ENCODE results near the gene PDAP1. TPM values are rescaled to one million over a fixed set of nuclear protein-coding genes. Genes with fewer than 3 reads are reported as not detected.

The PDAP1 gene
- total and polyA plus RNA-seq, 2 of the 13 experiments (the other 11 are each of a cell fraction or from before 2014, with no cell fraction given), result 13.0 to 100 TPM

DNA sequence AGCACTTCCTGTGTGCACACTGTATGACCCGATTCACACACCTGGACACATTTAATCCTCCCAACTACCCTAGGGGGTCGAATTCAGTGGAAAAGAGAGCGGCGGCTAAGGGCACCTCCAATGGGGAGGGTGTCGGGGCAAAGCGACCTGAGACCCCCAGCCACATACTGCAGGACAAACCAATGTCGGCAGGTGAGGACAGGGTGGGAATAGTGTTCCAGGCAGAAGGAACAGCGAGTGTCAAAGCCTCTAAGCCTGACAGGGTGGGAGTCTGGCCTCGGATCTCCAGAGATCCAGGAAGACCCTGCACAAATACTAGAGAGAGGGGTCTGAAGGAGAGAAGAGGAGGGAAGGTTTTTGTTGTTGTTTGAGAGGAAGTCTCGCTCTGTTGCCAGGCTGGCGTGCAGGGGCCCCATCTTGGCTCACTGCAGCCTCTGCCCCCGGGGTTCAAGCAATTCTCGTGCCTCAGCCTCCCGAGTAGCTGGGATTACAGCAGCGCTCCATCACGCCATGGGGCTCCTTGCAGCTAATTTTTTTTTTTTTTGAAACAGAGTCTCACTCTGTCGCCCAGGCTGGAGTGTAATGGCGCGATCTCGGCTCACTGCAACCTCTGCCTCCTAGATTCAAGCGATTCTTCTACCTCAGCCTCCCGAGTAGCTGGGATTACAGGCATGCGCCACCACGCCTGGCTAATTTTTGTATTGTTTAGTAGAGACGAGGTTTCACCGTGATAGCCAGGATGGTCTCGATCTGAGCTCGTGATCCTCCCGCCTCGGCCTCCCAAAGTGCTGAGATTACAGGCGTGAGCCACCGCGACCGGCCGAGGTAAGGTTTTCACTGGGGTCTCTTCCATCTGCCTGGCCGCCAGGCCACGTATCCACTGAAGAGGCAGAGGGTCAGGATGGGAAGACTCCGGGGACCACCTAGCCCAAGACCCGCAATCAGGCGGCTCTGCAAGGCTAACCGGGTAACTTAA, 35.0 kb downstream of the PDAP1 start:
- H3K9me3 ChIP-seq (ENCODE audit: low read length), result no peaks in the 10 kb centered on the region
- intact Hi-C loops (cut with micrococcal nuclease; ENCODE audit: unreplicated experiment), result loop anchor here (5.0 kb wide), 1 partner anchor 34 kb away; the partner anchor contains the start of genes BUD31 and PDAP1
- TSS peak; percentile 47 for BruUV-seq (replicated peaks)
- H3K27ac ChIP-seq (ENCODE audit: extremely low read length, insufficient read depth, low read length), result peak overlapping the region; percentile 91
- H3K27me3 ChIP-seq (ENCODE audit: control insufficient read depth in 1 of 2, insufficient read depth in 2 of 2, low read length in 2 of 2), result no peaks in the 10 kb centered on the region
- DNase-seq (ENCODE audit: low spot score) (no peak), FAIRE-seq (no peak), ATAC-seq (no peak)
- no peaks in the 10 kb centered on the region for H3K36me3 ChIP-seq (replicated peaks in 1 of 2; ENCODE audit: control insufficient read depth in 1 of 2, insufficient read depth in 2 of 2, low read length in 2 of 2)
- peaks cover 39% of the 10 kb centered on the region for H3K4me1 ChIP-seq (ENCODE audit: insufficient read depth, low read length)
- H4K20me1 ChIP-seq (ENCODE audit: insufficient read depth, low read length), result 0 out of 2 replicates have a peak, but pooled peaks cover 2% of the 10 kb centered on the region
- 71% methylated on average over 41 of the region's 41 CpGs for WGBS (ENCODE audit: low lambda C conversion rate)
- no peak overlapping the region for H2AFZ ChIP-seq (ENCODE audit: low read length)
- H3K4me3 ChIP-seq (replicated peaks in 1 of 3; ENCODE audit: insufficient read depth in 1 of 3, low read depth in 2 of 3, low read length in 3 of 3), result peak overlapping the region; percentile 87 to 99 (median 95); a peak in 5 of 6 replicates
- H3K4me2 ChIP-seq (ENCODE audit: low read depth, low read length), result peak overlapping the region; percentile 96
- ChIA-PET POLR2A (interaction anchor here (0.6 to 1.6 kb wide), 12 partner anchors 7 to 275 kb away, joined by 3 to 29 read pairs (median 4); partner anchors contain the start of genes ARPC1A, BUD31, CPSF4 and PDAP1), CTCF (ENCODE audit: low intra/inter-chr PET ratio, low total read pairs) (no interaction called here)
- peak overlapping the region; percentile 93 for H3K9ac ChIP-seq (ENCODE audit: insufficient read depth, low read depth, low read length)
- H3K79me2 ChIP-seq (ENCODE audit: insufficient read depth, low read length), result peaks cover 8% of the 10 kb centered on the region
- in situ Hi-C loops (cut with HindIII; ENCODE audit: extremely low pct_ligation_motif_present, low pct_unique_long_range_greater_than_20kb), result no loop called here
- TF ChIP-seq, protein P1, sequence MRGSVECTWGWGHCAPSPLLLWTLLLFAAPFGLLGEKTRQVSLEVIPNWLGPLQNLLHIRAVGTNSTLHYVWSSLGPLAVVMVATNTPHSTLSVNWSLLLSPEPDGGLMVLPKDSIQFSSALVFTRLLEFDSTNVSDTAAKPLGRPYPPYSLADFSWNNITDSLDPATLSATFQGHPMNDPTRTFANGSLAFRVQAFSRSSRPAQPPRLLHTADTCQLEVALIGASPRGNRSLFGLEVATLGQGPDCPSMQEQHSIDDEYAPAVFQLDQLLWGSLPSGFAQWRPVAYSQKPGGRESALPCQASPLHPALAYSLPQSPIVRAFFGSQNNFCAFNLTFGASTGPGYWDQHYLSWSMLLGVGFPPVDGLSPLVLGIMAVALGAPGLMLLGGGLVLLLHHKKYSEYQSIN (CRISPR knock-in tag; IDR thresholded peaks at IDR 0.05; ENCODE audit: borderline replicate concordance), result peak; percentile 40; the same call in 1 of the 2 replicates
- TF ChIP-seq, protein P2, sequence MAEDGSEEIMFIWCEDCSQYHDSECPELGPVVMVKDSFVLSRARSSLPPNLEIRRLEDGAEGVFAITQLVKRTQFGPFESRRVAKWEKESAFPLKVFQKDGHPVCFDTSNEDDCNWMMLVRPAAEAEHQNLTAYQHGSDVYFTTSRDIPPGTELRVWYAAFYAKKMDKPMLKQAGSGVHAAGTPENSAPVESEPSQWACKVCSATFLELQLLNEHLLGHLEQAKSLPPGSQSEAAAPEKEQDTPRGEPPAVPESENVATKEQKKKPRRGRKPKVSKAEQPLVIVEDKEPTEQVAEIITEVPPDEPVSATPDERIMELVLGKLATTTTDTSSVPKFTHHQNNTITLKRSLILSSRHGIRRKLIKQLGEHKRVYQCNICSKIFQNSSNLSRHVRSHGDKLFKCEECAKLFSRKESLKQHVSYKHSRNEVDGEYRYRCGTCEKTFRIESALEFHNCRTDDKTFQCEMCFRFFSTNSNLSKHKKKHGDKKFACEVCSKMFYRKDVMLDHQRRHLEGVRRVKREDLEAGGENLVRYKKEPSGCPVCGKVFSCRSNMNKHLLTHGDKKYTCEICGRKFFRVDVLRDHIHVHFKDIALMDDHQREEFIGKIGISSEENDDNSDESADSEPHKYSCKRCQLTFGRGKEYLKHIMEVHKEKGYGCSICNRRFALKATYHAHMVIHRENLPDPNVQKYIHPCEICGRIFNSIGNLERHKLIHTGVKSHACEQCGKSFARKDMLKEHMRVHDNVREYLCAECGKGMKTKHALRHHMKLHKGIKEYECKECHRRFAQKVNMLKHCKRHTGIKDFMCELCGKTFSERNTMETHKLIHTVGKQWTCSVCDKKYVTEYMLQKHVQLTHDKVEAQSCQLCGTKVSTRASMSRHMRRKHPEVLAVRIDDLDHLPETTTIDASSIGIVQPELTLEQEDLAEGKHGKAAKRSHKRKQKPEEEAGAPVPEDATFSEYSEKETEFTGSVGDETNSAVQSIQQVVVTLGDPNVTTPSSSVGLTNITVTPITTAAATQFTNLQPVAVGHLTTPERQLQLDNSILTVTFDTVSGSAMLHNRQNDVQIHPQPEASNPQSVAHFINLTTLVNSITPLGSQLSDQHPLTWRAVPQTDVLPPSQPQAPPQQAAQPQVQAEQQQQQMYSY (CRISPR knock-in tag; IDR thresholded peaks at IDR 0.05), result no peak
- 0 out of 2 replicates have a peak, but pooled peaks have one; percentile 5 for TF ChIP-seq MED1 (CRISPR knock-in tag; IDR thresholded peaks at IDR 0.05)
- TF ChIP-seq ZBTB38 (CRISPR knock-in tag; IDR thresholded peaks at IDR 0.05), result peak; percentile 96
- TF ChIP-seq, protein P3, sequence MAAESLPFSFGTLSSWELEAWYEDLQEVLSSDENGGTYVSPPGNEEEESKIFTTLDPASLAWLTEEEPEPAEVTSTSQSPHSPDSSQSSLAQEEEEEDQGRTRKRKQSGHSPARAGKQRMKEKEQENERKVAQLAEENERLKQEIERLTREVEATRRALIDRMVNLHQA (CRISPR knock-in tag; IDR thresholded peaks at IDR 0.05), result no peak
- 0 out of 2 replicates have a peak, but pooled peaks have one; percentile 25 for TF ChIP-seq ZNF451 (CRISPR knock-in tag; IDR thresholded peaks at IDR 0.05)
- no peak for TF ChIP-seq ZNF550 (CRISPR knock-in tag; IDR thresholded peaks at IDR 0.05; ENCODE audit: borderline replicate concordance)
- 0 out of 2 replicates have a peak, but pooled peaks have one; percentile 3 for TF ChIP-seq ZMYM4 (CRISPR knock-in tag; IDR thresholded peaks at IDR 0.05)
